Measurements from ENCODE around the gene COL1A1.

The COL1A1 gene

DNA sequence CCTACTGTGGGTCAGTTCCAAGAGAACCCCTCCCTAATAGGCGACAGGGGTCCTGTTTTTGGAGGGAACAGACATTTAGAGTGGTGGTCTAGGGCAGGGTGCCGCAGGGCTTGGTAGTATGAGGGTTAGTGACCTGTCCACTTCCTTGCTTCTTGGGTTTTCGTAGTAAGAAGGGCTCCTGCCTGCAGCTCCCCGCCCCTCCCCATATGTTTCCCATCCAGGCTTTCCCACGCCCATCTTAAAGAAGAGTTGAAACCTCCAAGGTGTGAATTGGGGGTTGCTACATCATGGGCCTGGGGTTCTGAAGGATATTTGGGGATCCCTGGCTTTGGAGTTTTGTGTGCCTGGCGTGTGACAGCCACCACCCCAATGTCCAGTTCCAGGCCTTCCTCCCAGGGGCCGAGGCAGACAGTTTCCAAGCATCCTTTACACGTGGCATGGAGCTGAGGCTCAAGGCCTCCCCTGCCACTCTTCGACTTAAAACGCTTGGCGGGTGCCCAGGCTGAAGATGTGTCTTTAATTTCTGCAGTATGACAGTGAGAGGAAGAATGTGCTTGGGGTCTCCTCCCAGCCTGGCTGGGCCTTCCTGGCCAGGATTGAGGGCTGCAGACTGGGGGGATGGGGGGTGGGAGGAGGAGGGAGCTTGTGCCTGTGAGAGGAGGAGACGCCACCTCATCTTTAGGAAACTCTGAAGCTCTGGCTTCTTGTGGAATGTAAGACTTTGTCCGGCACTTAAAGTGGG lies 2.3 kb upstream of the COL1A1 start:
- Histone ChIP-seq H3K4me2 (ENCODE audit: low read length) (no peak overlapping the region), H3F3A (ENCODE audit: insufficient read depth, low read length) (no peaks in the 10 kb centered on the region)

DNA sequence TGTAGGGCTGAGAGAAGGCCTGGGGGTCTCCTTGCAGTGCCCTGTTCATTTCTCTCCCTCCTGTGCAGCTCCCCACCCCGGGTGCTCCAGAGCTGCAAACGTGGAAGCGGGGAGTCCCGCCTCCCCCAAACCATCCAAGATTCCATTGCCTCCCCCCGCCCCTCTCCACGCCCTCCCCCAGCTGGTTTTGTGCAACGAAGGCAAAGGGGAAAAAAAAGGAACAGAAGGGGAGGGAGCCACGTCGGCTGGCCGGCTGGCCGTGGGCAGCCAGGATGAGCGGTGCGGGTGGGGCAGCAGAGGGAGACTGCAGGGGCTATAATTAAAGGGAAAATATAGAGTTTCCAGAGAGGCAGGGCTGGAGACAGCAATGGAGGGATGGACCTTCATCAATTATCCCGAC lies 1.7 kb upstream of the COL1A1 start:
- H3K4me3 ChIP-seq (ENCODE audit: low read depth, low read length, poor library complexity, severe bottlenecking): no peak overlapping the region
- H2AFZ ChIP-seq (ENCODE audit: low read length): no peak overlapping the region
- H3F3A ChIP-seq (ENCODE audit: insufficient read depth, low read length): no peaks in the 10 kb centered on the region

More for the DNA sequence above, 2.3 kb upstream of the COL1A1 start:
- no peaks in the 10 kb centered on the region for H3K36me3 ChIP-seq (ENCODE audit: insufficient read depth, low read length)
- no peak overlapping the region for H3K9ac ChIP-seq (ENCODE audit: low read length)
- H3K9me3 ChIP-seq (ENCODE audit: low read length): no peaks in the 10 kb centered on the region
- 0 out of 2 replicates have a peak, but pooled peaks cover 9% of the 10 kb centered on the region for H3K27me3 ChIP-seq (ENCODE audit: insufficient read depth, low read length)
- TF ChIP-seq EZH2 (IDR thresholded peaks at IDR 0.05; ENCODE audit: borderline replicate concordance, low read length): no peak
- TF ChIP-seq, protein P1, sequence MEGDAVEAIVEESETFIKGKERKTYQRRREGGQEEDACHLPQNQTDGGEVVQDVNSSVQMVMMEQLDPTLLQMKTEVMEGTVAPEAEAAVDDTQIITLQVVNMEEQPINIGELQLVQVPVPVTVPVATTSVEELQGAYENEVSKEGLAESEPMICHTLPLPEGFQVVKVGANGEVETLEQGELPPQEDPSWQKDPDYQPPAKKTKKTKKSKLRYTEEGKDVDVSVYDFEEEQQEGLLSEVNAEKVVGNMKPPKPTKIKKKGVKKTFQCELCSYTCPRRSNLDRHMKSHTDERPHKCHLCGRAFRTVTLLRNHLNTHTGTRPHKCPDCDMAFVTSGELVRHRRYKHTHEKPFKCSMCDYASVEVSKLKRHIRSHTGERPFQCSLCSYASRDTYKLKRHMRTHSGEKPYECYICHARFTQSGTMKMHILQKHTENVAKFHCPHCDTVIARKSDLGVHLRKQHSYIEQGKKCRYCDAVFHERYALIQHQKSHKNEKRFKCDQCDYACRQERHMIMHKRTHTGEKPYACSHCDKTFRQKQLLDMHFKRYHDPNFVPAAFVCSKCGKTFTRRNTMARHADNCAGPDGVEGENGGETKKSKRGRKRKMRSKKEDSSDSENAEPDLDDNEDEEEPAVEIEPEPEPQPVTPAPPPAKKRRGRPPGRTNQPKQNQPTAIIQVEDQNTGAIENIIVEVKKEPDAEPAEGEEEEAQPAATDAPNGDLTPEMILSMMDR (IDR thresholded peaks at IDR 0.05; ENCODE audit: low read length): no peak
- no peak overlapping the region for H2AFZ ChIP-seq (ENCODE audit: low read length)
- no peaks in the 10 kb centered on the region for H3K79me2 ChIP-seq (ENCODE audit: insufficient read depth, low read length)
- H4K20me1 ChIP-seq (ENCODE audit: insufficient read depth, low read length): no peaks in the 10 kb centered on the region
- no peak overlapping the region for H3K4me3 ChIP-seq (ENCODE audit: low read depth, low read length, poor library complexity, severe bottlenecking)
- H3K27ac ChIP-seq (ENCODE audit: low read depth, low read length, poor library complexity, severe bottlenecking): no peak overlapping the region
- peaks cover 15% of the 10 kb centered on the region for H3K4me1 ChIP-seq (ENCODE audit: insufficient read depth, low read length, severe bottlenecking)
- H3K9me2 ChIP-seq (ENCODE audit: low read depth, low read length): no peaks in the 10 kb centered on the region

DNA sequence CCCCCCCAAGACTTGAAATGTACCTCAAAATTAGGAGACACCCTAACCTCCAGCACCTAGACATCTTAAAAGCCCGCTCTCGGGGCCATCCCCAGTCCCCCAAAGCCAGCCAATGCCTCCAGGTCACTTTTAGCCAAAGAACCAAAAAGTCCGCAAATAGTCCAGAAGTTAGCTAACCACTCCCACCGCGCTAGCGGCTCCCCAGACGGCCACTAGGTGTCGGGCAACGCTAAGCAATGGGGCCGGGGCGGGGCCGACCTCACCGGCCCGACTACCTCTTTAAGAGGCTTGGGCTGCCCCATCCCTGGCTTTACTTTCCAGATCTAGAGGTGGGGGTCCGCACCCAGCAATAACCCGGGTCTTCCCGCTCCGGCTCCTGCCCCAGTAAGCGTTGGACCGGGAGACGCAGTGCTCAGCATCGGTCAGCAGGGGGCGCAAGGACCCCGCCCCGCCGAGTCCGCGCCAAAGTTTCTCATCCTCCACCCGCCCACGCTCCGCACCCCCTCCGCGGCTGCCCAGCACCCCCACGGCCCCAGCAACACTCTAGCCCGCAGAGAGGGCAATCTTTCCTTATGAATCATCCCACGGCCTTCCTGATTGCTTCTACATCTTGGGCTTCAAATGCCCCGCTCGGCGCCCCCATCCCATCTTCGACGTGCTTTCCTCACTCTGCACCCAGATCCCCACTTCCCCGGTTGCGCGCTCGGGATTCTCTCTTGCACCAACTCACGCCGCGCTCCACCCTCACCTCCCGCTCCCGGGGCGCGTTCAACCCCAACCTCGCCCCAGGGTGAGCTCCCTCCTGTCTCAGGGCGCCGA lies 765 bp downstream of the COL1A1 start:
- H3K9ac ChIP-seq (ENCODE audit: low read length): no peak overlapping the region
- no peaks in the 10 kb centered on the region for H3F3A ChIP-seq (ENCODE audit: insufficient read depth, low read length)
- peaks cover 15% of the 10 kb centered on the region for H3K4me1 ChIP-seq (ENCODE audit: insufficient read depth, low read length, severe bottlenecking)
- no peaks in the 10 kb centered on the region for H4K20me1 ChIP-seq (ENCODE audit: insufficient read depth, low read length)
- no peak overlapping the region for H2AFZ ChIP-seq (ENCODE audit: low read length)
- H3K4me3 ChIP-seq (ENCODE audit: low read depth, low read length, poor library complexity, severe bottlenecking): peak overlapping the region; percentile 43
- no peaks in the 10 kb centered on the region for H3K9me3 ChIP-seq (ENCODE audit: low read length)
- no peaks in the 10 kb centered on the region for H3K9me2 ChIP-seq (ENCODE audit: low read depth, low read length)
- no peaks in the 10 kb centered on the region for H3K79me2 ChIP-seq (ENCODE audit: insufficient read depth, low read length)
- peak overlapping the region; percentile 71 for H3K4me2 ChIP-seq (ENCODE audit: low read length)
- TF ChIP-seq EZH2 (IDR thresholded peaks at IDR 0.05; ENCODE audit: borderline replicate concordance, low read length): no peak
- TF ChIP-seq, protein P1 (IDR thresholded peaks at IDR 0.05; ENCODE audit: low read length): peak; percentile 100
- H3K27ac ChIP-seq (ENCODE audit: low read depth, low read length, poor library complexity, severe bottlenecking): no peak overlapping the region
- peaks cover 4% of the 10 kb centered on the region; the same call in 1 of the 2 replicates for H3K27me3 ChIP-seq (ENCODE audit: insufficient read depth, low read length)
- no peaks in the 10 kb centered on the region for H3K36me3 ChIP-seq (ENCODE audit: insufficient read depth, low read length)

More for the DNA sequence above, 1.7 kb upstream of the COL1A1 start:
- H3K27me3 ChIP-seq (ENCODE audit: insufficient read depth, low read length): 0 out of 2 replicates have a peak, but pooled peaks cover 5% of the 10 kb centered on the region
- no peak overlapping the region for H3K4me2 ChIP-seq (ENCODE audit: low read length)
- H3K79me2 ChIP-seq (ENCODE audit: insufficient read depth, low read length): no peaks in the 10 kb centered on the region
- no peaks in the 10 kb centered on the region for H4K20me1 ChIP-seq (ENCODE audit: insufficient read depth, low read length)
- H3K9ac ChIP-seq (ENCODE audit: low read length): no peak overlapping the region
- peaks cover 15% of the 10 kb centered on the region for H3K4me1 ChIP-seq (ENCODE audit: insufficient read depth, low read length, severe bottlenecking)
- no peak overlapping the region for H3K27ac ChIP-seq (ENCODE audit: low read depth, low read length, poor library complexity, severe bottlenecking)
- TF ChIP-seq EZH2 (IDR thresholded peaks at IDR 0.05; ENCODE audit: borderline replicate concordance, low read length): no peak
- TF ChIP-seq, protein P1 (IDR thresholded peaks at IDR 0.05; ENCODE audit: low read length): no peak
- no peaks in the 10 kb centered on the region for H3K36me3 ChIP-seq (ENCODE audit: insufficient read depth, low read length)
- no peaks in the 10 kb centered on the region for H3K9me2 ChIP-seq (ENCODE audit: low read depth, low read length)
- no peaks in the 10 kb centered on the region for H3K9me3 ChIP-seq (ENCODE audit: low read length)

Measured in OCI-LY1 (cell line).